Measurements from ENCODE around the gene MMP1. TPM values are rescaled to one million over a fixed set of nuclear protein-coding genes. Genes with fewer than 3 reads are reported as not detected.
A peak's percentile ranks its signal among the peaks of the same experiment; 100 is the strongest.

Gene MMP1
- total RNA-seq, 1 donor from 2014 or later, result 6.5 TPM

DNA sequence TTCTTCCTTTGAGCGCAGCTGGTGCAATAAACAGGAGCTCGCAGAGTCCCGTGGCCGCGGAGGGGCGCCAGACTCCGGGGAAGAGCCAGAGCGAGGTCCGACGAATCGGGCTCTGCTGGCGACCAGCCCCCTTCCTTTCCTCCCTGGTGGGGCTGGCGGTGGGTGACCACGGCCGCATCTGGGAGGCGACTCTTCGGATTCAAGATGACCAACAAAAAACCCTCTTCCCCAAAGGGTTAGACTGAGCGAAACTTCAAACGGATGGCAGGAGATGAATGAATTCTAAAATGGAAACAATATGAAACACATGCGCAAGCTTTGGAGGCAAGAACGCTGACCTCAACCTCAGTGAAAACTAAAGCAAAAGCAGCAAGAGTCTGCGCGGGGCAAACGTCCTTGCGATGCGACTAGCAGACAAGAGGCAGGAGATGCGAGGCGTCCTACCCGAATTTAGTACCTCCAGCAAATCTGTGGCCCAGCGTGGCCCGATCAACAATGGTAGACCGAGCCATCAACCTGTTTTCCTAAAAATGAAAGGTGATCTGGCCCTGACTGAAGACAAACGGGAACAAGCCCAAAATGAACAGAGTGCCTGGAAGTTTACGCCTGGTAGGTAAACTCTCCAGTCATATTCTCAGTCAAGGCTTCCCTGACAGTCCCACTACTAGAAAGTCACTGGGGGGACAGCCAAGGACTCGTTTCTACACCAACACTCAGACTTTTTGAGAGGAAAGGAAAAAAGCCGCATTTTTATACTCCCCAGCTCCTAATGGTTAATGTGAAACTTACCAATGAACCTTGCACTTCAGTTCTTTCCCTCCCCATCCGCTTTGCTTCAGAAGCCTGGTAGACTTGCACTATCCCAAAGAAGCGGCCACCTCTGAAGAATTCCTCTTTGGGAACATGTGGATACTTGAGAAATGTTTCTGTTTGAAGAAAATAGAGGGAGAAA is 33.8 kb upstream of the MMP1 start:
- peak overlapping the region; percentile 71 for H3K4me3 Mint-ChIP-seq
- H3K4me1 Mint-ChIP-seq (ENCODE audit: unreplicated experiment), result peaks cover 9% of the 10 kb centered on the region
- no peaks in the 10 kb centered on the region for H3K9me3 Mint-ChIP-seq
- H3K36me3 Mint-ChIP-seq, result no peaks in the 10 kb centered on the region
- DNase-seq (ENCODE audit: extremely low spot score, unreplicated experiment), result no peak
- peaks cover 14% of the 10 kb centered on the region for H3K27me3 Mint-ChIP-seq
- H3K27ac Mint-ChIP-seq, result no peak overlapping the region
- TF ChIP-seq, protein P1, sequence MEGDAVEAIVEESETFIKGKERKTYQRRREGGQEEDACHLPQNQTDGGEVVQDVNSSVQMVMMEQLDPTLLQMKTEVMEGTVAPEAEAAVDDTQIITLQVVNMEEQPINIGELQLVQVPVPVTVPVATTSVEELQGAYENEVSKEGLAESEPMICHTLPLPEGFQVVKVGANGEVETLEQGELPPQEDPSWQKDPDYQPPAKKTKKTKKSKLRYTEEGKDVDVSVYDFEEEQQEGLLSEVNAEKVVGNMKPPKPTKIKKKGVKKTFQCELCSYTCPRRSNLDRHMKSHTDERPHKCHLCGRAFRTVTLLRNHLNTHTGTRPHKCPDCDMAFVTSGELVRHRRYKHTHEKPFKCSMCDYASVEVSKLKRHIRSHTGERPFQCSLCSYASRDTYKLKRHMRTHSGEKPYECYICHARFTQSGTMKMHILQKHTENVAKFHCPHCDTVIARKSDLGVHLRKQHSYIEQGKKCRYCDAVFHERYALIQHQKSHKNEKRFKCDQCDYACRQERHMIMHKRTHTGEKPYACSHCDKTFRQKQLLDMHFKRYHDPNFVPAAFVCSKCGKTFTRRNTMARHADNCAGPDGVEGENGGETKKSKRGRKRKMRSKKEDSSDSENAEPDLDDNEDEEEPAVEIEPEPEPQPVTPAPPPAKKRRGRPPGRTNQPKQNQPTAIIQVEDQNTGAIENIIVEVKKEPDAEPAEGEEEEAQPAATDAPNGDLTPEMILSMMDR (conservative IDR thresholded peaks at IDR 0.05), result no peak

DNA sequence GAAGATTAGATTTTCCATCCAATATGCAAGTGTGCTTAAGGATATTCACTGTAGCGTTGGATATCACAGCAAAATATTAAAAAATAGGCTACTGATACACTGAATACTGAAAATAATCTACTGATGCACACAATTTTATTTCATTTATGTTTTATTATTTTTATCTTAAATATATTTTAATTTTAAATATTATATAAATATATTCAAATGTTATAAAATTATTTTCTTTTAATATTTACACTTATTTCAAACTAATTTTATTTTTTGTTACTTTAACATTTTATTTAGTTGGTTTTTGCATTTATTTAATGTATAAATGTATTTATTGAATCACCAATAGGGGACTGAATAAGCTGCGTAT is 33.1 kb upstream of the MMP1 start:
- Mint-ChIP-seq H3K4me1 (ENCODE audit: unreplicated experiment) (peaks cover 4% of the 10 kb centered on the region), H3K9me3 (no peaks in the 10 kb centered on the region), H3K36me3 (no peaks in the 10 kb centered on the region), H3K27me3 (peaks cover 14% of the 10 kb centered on the region), H3K4me3 (no peak overlapping the region), H3K27ac (no peak overlapping the region)
- DNase-seq (ENCODE audit: extremely low spot score, unreplicated experiment), result no peak
- TF ChIP-seq, protein P1 (conservative IDR thresholded peaks at IDR 0.05), result peak; percentile 16

DNA sequence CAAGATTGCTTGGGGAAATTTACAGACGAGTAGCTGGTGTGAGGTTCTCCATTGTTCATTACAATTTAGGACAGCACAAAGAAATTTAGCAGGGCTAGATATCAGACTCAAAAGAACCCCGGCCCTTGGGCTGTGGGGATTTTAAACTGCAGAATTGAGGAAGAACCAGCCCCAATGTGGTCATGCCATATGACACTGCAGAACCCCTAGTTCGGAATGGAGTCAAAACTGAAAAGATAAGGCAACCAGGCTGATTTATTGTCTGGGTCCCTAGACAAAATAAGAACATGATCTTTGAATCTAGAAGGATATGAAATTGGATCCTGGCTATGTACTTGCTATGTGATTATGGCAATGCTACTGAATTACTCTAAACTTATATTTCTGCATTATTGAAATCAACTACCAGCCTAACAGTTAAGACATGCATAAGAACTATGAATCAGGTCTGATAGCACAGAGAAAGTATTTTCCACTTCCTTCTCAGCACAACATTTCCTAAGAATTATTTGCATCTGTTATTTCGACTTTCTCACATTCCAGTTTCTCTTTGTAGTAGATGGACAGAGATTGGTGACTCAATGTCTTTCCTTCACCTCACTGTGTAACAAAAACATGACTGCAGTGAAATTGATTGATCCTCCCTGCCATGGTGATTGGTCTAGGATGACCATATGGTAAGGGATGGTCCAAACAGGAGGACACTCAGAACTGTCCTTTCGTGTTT is 32.2 kb upstream of the MMP1 start:
- Mint-ChIP-seq H3K27ac (no peak overlapping the region), H3K9me3 (no peaks in the 10 kb centered on the region), H3K27me3 (peaks cover 14% of the 10 kb centered on the region), H3K4me3 (no peak overlapping the region), H3K4me1 (ENCODE audit: unreplicated experiment) (peaks cover 4% of the 10 kb centered on the region), H3K36me3 (no peaks in the 10 kb centered on the region)
- no peak for DNase-seq (ENCODE audit: extremely low spot score, unreplicated experiment)
- TF ChIP-seq, protein P1 (conservative IDR thresholded peaks at IDR 0.05), result no peak

DNA sequence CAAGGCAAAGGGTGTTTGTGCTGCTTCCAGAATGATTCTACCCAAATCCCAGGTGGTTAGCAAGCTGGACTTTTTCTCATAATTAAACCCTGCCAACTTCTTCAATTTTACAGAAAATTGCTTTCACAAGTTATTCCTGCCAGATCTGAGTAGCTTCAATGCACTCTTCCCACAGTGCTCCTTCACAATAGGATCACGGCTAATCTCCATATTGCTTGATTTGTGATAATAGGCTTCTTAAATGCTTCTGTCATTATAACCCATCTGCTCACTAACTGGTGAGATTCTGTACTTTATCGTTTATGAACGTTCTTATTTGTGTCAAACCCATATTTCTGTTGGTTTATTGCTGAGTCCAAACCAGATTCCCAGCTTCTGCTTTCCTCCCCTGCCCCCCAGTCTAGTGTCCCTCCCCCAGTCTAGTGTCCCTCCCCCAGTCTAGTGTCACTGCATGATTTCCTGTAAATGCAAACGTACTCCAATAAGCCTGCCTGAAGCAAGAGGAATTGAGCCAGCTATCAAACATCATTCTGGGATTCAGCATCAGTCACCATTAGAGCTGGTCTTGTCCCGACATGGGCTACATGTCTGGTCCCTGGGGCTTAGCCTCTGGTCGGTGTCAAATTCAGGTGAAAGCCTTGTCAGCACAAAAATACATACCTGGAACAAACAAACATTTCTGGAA is 31.5 kb upstream of the MMP1 start:
- Mint-ChIP-seq H3K4me3 (no peak overlapping the region), H3K27me3 (peaks cover 14% of the 10 kb centered on the region), H3K36me3 (no peaks in the 10 kb centered on the region), H3K27ac (no peak overlapping the region), H3K9me3 (no peaks in the 10 kb centered on the region), H3K4me1 (ENCODE audit: unreplicated experiment) (peaks cover 4% of the 10 kb centered on the region)
- DNase-seq (ENCODE audit: extremely low spot score, unreplicated experiment), result no peak
- TF ChIP-seq, protein P1 (conservative IDR thresholded peaks at IDR 0.05), result no peak

DNA sequence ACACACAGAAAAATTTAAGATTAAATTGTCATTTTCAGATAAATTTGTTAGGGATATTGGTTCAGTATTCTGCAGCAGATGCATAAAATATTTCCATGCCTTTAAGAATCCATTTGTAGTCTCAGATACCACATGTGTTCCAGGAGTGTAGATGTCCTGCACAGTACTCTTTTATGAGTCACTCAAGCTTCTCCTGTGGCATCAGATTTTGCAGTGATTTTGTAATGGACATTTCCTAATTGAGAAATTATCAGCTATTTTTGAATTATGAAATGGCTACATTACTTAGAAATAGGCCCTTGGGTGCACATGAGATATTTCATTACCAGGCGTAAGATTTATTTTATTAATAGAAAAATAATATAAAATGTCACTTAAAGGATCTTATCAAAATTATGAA is 26.6 kb upstream of the MMP1 start:
- Mint-ChIP-seq H3K4me1 (ENCODE audit: unreplicated experiment) (peaks cover 2% of the 10 kb centered on the region), H3K9me3 (no peaks in the 10 kb centered on the region), H3K36me3 (no peaks in the 10 kb centered on the region), H3K27ac (no peak overlapping the region), H3K4me3 (no peak overlapping the region), H3K27me3 (no peaks in the 10 kb centered on the region)
- TF ChIP-seq, protein P1 (conservative IDR thresholded peaks at IDR 0.05), result no peak
- no peak for DNase-seq (ENCODE audit: extremely low spot score, unreplicated experiment)
